Measurements from ENCODE around the gene CDHR4.

DNA sequence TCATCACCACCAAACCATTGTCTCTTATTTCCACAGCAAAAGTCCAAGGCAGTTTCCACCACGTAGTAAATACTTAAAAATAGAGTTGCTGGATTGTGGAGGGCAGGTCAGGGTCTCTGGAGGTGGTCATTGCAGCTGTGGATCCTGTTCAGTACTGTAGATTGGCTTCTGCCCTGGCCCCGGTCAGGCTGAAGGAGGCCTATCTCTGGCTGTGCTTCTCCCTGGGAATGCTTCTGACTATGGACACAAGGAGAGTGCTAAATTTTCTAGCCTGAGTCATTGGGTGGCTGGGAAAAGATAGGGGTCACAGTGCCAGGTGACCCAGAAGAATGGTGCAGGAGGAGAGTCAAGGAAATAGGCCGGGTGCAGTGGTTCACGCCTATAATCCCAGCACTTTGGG, 49.6 kb downstream of the CDHR4 start:
- TF ChIP-seq POLR2AphosphoS5 (IDR thresholded peaks at IDR 0.05): no peak
- TF ChIP-seq, protein P1, sequence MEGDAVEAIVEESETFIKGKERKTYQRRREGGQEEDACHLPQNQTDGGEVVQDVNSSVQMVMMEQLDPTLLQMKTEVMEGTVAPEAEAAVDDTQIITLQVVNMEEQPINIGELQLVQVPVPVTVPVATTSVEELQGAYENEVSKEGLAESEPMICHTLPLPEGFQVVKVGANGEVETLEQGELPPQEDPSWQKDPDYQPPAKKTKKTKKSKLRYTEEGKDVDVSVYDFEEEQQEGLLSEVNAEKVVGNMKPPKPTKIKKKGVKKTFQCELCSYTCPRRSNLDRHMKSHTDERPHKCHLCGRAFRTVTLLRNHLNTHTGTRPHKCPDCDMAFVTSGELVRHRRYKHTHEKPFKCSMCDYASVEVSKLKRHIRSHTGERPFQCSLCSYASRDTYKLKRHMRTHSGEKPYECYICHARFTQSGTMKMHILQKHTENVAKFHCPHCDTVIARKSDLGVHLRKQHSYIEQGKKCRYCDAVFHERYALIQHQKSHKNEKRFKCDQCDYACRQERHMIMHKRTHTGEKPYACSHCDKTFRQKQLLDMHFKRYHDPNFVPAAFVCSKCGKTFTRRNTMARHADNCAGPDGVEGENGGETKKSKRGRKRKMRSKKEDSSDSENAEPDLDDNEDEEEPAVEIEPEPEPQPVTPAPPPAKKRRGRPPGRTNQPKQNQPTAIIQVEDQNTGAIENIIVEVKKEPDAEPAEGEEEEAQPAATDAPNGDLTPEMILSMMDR (IDR thresholded peaks at IDR 0.05): no peak
